T-helper 1 cell treated with Interleukin-12 subunit alpha and Interleukin-12 subunit beta and Interleukin-4 antibody, amounts not matched to agents 30 ng/mL and 1 ng/mL, for 36 hours (primary cell): ENCODE data around the gene SUGT1. TPM values are rescaled to one million over a fixed set of nuclear protein-coding genes. Genes with fewer than 3 reads are reported as not detected.
"Not testable (repeated sequence)": the region's sequence is repeated elsewhere in the genome, so short reads cannot be mapped to it uniquely, and the experiment has no call there.

ENCODE experiments used
- intact Hi-C: fragments of 100-400 bp; cut with micrococcal nuclease; formaldehyde crosslinking; loops from one replicate; pipeline ENCODE4 v1.15.1; 2024
- total RNA-seq: library from RNA; stranded (reverse); gene quantifications from 2 replicates; pipeline ENCODE4 v1.2.3, GENCODE V29; 2022

SUGT1 gene
- total RNA-seq, 1 donor from 2014 or later = 48.6 TPM

- intact Hi-C loops = loop anchor here (1.0 to 5.0 kb wide), 5 partner anchors 13 to 487 kb away; partner anchors contain the start of genes CNMD and SUGT1
Measured at GRCh38 chr13:52665325-52665724, 12.7 kb downstream of the SUGT1 start.

- intact Hi-C loops = loop anchor here (5.0 kb wide), 1 partner anchor 483 kb away; no protein-coding TSS in a partner anchor
Measured at GRCh38 chr13:52669677-52670076, 17.0 kb downstream of the SUGT1 start.

- intact Hi-C loops = no loop called here
Measured at GRCh38 chr13:52670726-52671125, 18.1 kb downstream of the SUGT1 start.

- intact Hi-C loops = no loop called here
Measured at GRCh38 chr13:52673465-52673864, 20.8 kb downstream of the SUGT1 start.

- intact Hi-C loops = no loop called here
Measured at GRCh38 chr13:52677823-52678222, 25.2 kb downstream of the SUGT1 start.

- intact Hi-C loops = not testable (repeated sequence)
Measured at GRCh38 chr13:52685806-52686205, 33.2 kb downstream of the SUGT1 start.

DNA sequence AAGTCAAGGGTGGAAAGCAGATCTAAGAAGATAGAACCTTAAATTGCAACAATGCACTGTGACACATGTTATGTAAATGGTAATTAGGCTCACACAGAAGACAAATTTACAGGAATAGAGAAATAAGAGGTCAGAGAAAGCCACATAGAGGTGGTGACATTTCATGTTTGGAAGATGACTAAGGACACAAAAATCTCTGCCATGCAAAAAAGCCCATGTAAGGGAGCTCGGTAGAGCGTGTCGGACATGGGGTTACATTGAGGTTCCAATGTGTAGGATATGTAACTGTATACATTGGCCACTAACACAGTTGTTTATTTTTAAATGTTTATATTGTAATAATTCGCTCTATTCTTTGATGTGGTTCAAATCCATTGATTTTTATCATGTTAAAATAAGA, 33.7 kb downstream of the SUGT1 start:
- intact Hi-C loops = no loop called here

DNA sequence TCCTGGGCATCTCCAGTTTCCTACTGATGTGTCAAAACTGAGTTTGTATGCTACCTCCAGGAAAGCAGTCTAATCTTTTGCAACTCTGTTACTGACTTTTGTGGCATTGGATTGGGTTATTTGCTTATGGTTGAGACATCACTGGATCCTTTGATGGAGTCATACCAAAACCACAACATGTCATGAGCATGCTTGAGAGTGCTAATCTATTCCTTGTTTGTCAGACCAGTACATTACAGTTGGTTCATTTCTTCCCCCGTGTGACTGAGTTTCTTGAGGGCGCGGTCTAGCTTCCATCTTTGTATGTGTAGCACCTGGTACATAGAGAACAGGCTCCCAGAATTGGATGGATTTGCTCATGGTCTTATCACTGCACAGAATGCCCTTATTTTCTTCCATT, 43.2 kb downstream of the SUGT1 start:
- intact Hi-C loops = no loop called here

- intact Hi-C loops = no loop called here
Measured at GRCh38 chr13:52696566-52696965, 43.9 kb downstream of the SUGT1 start.

- intact Hi-C loops = no loop called here
Measured at GRCh38 chr13:52701728-52702465, 49.3 kb downstream of the SUGT1 start.

GRCh38 chr13:52703482-52703881, 50.8 kb downstream of the SUGT1 start:
- intact Hi-C loops = no loop called here

DNA sequence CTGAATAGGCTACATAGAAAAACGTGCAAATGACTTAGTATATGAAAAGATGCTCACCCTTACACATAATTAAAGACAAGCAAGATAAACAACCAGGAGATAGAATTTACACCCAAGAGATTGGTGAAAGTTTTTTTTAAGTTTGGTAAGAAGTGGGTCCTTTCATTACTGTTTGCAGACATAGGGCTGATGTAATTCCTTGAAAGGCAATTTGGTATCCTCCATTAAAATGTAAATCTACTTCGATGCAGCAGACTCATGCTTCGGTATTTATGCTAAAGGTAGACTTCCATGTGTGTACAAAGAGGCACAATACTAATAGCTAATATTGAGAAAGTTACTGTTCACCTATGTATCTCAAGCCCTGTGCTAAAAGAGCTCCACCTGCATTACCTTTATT, 53.4 kb downstream of the SUGT1 start:
- intact Hi-C loops = no loop called here

- intact Hi-C loops = no loop called here
Measured at GRCh38 chr13:52707375-52707774, 54.7 kb downstream of the SUGT1 start.

DNA sequence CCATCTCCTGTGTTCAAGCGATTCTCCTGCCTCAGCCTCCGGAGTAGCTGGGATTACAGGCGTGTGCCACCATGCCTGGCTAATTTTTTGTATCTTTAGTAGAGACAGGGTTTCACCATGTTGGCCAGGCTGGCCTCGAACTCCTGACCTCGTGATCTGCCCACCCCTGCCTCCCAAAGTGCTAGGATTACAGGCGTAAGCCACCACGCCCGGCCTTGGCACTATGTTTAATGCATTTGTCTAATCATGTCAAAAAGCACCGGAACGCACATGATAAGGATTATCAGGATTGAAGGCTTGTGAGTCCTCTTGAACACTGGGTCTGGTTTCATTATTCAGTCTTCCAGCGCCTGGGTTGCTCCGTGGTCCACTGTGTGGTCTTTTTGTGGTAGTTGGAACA, 55.6 kb downstream of the SUGT1 start:
- intact Hi-C loops = not testable (repeated sequence)

DNA sequence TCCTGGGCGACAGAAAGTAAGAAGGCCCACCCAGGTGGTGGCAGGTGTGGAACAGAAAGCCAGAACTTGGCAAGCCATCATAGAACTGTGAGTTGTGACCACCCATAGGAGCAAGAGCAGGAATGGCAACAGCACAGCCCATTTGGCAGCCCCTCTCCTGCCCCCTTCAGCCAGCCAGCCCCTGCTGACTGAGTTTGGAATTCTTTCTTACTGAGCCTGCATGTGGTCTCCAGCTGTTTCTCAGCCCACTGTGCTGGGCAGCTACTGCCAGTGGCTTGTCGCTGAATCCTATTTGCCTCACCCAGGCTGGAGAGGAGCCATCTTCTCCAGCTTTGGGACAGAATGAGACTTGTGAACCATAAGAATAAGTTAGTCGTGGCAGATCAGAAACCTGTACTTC, 58.6 kb downstream of the SUGT1 start:
- intact Hi-C loops = no loop called here

DNA sequence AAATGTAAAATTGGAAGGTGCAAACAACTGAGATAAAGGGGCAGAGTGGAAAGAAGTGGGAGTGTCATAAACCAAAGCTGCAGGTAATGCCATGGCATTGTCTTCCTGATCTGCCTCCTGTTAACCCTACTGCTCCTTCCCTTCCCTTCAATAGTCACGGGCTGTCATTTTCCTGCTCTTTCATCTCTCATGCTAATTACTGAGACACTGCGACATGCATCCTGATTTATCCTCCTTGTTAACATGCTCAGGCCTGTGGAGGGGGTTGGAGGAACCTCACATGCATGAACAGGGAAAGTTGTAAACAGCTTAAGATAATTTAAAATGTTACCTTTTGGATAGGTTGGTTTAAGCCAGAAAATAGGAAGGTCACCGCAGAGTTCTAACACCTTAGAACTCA, 59.7 kb downstream of the SUGT1 start:
- intact Hi-C loops = no loop called here

DNA sequence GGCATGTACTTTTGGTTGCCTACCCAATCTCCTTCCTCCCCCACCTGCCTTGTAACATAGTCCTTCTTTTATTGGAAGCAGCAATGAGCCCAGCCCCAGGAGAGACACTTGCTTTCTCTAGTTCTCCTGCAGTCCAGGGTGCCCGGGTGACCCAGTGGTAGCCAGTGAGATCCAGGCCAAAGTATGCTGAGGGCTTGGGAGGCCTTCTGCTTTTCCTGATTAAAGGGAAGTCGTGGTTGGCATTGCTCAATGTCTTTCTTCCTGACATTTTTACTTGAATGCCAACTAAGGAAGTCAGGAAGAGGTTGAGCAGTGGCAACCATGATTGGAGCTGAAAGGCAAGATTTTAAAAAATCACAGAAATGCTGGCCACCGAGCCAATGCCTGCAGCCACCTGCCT, 61.3 kb downstream of the SUGT1 start:
- intact Hi-C loops = no loop called here

DNA sequence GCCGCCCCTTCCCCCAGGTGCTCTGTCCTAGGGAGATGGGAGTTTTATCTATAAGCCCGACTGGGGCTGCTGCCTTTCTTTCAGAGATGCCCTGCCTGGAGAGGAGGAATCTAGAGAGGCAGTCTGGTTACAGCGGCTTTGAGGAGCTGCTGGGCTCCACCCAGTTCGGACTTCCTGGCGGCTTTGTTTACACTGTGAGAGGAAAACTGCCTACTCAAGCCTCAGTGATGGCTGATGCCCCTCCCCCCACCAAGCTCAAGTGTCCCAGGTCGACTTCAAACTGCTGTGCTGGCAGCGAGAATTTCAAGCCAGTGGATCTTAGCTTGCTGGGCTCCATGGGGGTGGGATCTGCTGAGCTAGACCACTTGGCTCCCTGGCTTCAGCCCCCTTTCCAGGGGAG, 68.3 kb downstream of the SUGT1 start:
- intact Hi-C loops = not testable (repeated sequence)

DNA sequence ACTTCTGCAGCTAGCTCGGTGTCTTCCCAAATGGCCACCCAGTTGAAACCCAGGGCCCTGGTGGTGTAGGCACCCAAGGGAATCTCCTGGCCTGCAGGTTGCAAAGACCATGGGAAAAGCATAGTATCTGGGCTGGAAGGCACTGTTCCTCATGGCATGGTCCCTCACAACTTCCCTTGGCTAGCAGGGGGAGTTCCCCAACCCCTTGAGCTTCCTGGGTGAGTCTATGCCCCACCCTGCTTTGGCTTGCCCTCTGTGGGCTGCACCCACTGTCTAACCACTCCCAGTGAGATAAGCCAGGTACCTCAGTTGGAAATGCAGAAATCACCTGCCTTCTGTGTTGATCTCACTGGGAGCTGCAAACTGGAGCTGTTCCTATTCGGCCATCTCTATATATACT, 68.7 kb downstream of the SUGT1 start:
- intact Hi-C loops = not testable (repeated sequence)

GRCh38 chr13:52723181-52723580, 70.5 kb downstream of the SUGT1 start:
- intact Hi-C loops = no loop called here

DNA sequence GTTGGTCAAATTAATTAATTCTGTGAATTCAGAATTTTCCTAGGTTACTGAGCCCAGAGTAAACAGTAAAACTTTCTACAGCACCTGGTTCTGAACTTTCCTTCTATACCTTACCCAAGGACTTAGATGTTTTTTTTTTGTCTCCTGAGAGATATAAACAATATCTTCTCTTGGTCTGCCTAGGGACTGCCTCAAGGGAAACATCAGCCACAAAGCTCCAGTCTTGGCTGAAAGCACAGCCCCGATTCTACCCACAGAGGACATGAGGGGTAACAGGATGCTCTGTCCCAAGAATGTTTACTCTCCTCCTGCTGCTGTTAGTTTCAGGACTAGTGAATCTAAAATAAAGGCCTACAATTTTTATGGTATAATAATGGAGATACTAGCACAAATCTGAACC, 72.7 kb downstream of the SUGT1 start:
- intact Hi-C loops = no loop called here

DNA sequence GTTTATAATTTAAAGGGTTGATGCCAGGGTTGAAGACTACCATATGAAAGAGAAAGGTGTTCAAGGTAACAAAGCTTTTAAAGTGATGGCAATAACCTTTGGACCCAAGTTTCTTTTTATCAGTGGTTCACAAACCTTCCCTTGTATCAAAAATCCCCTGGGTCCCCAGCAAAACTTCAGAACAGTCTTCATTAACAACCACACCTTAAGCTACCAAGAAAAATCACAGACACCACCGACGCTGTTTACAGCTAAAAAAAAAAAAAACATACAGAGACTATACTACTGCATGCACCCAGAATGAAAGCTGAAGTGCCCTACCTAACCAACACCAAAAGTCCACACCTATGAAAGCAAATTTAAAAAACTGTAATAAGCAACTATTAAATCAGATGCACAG, 73.6 kb downstream of the SUGT1 start:
- intact Hi-C loops = no loop called here

GRCh38 chr13:52734075-52734623, 81.5 kb downstream of the SUGT1 start:
- intact Hi-C loops = no loop called here
